Activated T-cell treated with anti-CD3 and anti-CD28 coated beads, Interleukin-2, amount 50 U/mL, for 48 hours (primary cell): ENCODE measurements around the gene NCDN.

Experiments
- DNase-seq, 2 experiments: peaks; one replicate each; pipeline ENCODE4 v3.0.0-alpha.2; 2020

The NCDN gene, protein sequence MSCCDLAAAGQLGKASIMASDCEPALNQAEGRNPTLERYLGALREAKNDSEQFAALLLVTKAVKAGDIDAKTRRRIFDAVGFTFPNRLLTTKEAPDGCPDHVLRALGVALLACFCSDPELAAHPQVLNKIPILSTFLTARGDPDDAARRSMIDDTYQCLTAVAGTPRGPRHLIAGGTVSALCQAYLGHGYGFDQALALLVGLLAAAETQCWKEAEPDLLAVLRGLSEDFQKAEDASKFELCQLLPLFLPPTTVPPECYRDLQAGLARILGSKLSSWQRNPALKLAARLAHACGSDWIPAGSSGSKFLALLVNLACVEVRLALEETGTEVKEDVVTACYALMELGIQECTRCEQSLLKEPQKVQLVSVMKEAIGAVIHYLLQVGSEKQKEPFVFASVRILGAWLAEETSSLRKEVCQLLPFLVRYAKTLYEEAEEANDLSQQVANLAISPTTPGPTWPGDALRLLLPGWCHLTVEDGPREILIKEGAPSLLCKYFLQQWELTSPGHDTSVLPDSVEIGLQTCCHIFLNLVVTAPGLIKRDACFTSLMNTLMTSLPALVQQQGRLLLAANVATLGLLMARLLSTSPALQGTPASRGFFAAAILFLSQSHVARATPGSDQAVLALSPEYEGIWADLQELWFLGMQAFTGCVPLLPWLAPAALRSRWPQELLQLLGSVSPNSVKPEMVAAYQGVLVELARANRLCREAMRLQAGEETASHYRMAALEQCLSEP

DNA sequence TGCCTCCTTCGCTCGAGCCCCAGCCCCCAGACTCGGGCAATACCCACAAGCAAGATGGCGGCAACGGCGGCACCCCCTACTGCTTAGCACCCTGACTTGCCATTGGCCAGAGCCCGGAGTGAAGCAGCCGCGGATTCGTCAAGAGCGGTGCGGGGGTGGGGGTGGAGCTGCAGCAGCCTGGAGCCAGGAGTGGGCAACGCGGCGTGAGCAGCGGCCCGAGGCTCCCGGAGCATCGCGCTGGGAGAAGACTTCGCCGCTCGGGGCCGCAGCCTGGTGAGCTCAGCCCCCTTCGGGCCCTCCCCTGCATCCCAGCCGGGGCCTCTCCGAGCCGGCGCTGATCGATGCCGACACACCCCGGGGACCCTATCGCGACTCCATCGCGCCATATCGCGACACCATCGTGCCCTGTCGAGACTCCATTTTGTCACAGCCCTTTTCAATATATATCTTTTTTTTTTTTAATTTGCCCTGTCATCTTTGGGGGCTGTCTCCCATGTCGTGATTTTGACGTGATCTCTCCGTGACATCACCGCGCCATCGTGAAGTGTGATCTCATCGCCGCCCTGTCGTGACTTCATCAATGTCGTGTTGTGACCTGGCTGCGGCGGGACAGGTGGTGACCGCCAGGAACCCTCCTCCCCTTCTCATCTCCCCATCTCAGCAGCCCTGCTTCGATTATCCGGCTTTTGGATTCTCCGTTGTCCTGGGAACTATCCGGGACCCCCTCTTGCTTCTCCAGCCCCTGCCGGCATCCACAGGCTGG is at the start of gene NCDN:
TSS of gene NCDN (plus strand) at position 189 of the 763 bp plus-strand sequence. CDS start at position 581, 392 bp downstream.
- DNase-seq = peak; percentile 97 to 98

DNA sequence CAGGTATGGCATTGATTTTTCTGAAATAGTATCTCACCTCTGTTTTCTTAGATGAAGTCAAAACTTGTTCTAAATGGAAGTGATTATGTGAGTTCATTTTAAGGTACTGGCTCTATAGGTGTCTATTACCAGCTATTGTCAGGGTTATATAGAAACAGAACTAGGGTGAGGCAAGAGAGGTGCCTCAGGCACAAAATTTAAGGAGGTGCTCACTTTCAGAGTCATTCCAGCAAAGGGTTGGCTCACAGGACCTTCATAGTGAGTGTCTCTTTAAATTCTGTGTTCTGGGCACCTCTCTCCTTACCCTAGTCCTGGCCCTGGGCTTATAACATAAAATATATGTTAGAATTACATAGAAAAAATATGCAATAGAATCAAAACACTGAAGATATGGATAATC is 49.7 kb upstream of the NCDN start:
- no peak for DNase-seq

DNA sequence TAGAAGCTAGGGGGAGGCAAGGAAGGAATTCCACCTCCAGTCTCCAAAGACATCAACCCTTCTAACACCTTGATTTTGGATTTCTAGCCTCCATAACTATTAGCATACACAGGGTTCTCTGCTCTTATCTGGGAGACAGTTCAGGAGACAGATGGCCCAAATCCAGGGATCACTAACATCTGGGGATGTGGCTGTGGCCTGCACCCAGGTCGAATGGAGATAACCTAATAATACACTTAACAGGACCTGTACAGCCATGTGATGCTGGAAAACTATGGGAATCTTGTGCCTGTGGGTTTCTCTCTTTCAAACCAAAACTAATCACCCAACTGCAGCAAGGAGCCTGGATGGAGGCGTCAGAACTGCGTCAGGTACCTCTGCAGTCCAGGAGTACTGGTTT is 48.0 kb upstream of the NCDN start:
- DNase-seq = no peak

DNA sequence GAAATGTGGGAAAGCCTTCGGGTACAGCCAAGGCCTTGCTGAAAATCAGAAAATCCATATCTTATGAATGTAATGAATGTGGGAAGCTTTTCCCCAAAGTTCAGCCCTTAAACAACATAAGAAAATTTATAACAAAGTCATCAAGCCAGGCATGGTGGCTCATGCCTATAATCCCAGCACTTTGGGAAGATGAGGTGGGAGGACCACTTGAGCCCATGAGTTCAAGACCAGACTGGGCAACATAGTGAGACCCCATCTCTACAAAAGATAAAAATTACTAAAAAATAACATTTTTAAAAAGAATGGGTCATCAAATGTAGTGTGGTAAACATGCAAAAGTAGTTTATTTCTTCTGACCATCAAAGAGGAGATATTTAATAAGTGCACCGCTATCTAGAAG is 46.3 kb upstream of the NCDN start:
- DNase-seq = no peak

DNA sequence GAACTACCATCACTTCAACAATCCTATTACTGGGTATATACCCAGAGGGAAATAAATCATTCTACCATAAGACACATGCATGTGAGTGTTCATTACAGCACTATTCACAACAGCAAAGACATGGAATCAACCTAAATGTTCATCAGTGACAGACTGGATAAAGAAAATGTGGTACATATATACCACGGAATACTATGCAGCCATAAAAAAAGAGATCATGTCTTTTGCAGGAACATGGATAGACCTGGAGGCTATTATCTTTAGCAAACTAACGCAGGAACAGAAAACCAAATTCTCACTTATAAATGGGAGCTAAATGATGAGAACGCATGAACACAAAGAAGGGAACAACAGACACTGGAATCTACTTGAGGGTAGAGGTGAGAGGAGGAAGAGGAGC is 39.4 kb upstream of the NCDN start:
- no peak for DNase-seq

DNA sequence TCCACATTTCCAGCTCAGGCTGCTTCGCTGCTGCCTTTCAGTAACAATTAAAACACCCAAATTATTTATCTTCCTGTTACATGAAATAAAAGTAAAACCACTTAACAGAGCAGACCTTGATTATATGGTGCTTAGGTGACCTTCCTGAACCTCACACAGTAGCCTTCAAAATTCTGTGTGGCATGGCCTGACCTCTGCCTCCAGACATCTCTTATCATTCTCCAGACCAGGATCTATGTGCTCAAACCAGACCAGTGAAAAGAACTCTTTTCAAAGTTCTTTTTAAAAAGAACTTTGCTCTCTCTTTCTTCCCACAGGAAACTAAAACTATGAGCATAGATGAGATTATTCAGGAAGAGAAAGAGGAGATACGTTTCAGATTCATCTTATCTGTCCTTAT is 38.2 kb upstream of the NCDN start:
- no peak for DNase-seq

DNA sequence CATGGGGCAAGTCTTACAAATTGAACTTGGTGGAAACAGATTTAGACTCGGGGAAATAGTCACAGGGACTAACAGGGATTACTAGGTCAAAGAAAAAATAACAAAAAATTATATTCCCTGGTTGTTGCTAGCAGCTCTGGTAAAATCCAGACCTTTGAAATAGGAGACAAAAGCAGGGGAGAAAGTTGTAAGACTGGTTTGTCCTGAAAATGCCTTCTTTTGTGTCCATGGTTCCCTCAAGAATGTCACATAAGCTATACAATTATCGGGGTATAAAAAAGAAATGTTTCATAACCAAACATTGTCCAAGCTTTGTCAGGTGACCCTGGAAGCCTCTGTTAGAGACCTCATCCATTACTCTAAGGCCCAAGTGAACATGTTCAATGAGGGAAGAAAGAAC is 33.5 kb upstream of the NCDN start:
- DNase-seq = no peak

DNA sequence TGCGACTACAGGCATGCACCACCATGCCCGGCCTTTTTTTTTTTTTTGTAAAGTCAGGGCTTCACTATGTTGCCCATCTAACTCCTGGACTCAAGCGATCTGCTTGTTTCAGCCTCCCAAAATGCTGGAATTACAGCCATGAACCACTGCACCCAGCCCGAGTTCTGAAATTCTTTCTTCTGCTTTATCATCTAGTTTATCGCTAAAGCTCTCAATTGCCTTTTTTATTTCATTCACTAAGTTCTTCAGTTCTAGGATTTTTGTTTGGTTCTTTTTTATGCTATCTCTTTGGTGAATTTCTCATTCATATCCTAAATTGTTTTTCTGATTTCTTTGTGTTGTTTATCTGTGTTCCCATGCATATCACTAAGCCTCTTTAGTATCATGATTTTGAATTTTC is 27.4 kb upstream of the NCDN start:
- no peak for DNase-seq

DNA sequence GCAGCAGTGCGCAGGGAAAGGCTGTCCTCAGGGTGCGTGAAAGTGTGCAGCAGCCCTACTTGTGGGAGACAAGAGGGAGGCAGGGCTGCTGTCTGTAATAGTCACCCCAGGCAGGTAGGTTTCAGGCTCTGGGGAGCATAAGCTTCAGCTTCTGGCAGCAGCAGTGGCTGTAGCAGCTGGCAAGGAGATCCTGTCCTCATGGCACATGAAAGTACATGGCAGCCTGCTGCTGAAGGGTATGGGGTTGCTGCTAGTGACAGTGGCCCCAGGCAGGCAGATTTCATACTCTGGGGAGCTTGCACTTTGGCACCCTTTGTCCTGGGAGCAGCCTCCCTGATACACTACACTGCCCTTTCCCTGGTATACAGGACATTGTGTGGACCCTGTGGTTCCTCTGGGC is 26.7 kb upstream of the NCDN start:
- no peak for DNase-seq

DNA sequence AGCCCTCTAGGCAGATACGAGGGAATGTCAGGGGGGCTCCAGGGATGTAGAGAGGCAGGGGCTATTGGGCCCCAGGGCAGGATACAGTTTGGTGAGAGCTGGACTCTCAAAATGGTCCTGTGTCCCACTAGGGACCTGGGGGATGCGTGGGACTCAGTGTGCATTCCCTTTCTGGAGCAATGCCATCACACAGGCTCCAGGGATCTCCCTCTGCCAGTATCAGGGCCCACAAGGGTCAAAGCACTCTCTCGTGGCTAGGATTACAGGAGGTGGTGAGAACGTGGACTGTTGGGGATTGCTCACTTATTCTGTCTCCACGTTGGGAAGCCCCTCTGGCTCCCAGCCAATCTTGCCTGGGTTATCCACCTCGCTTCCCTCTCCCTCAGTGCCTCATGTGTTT is 26.2 kb upstream of the NCDN start:
- no peak for DNase-seq

DNA sequence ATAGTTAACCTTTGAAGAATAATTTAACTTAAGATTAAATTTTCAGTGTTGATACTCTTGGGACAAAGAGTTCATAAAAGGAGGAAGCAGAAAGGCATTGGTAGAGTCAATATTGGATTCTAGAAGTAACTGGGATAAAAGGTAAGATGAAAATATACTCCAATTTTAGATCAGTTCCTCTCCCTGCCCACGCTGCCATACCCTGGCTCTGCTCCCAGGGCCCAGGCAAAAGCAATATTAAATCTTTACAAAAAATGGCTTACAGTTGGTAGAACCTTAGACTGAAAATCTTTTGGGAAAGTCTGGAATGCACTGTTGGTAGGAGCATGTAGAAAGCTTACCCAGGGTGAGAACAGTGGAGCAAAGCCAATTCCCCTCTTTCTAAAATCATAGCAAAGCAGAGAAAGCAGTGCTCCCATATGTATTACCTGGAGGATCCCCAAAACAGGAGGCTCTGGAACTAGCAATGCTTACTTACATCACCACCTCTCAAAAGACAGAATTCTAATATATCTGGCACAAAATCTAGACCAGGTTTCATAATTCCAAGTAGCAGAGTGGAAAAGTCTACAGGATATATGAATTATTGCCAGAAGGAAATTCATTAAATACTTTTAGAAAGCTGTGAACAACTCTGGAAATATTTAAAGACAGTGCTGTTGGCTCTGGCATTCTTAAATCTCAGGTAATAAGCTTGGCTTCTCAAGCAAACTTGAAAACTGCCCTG is 24.9 kb upstream of the NCDN start:
- no peak for DNase-seq

DNA sequence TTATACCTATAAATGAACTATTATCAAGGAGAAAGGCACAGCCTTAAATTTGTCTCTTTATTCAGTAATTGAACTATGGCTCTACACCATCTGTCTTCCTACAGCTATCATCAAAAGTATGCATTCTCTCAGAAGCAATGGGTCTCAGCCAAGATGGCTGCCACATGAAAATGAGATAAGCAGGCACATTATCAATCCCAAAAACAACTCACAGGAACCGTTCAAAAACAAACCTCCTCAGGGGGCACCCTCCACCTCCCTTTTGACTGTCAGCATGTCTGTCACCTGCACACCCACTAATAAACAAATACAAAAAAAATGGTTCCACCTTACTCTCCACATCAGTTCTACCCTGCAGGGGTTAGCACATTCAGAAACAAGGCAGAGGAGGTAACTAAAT is 24.0 kb upstream of the NCDN start:
- DNase-seq = no peak

DNA sequence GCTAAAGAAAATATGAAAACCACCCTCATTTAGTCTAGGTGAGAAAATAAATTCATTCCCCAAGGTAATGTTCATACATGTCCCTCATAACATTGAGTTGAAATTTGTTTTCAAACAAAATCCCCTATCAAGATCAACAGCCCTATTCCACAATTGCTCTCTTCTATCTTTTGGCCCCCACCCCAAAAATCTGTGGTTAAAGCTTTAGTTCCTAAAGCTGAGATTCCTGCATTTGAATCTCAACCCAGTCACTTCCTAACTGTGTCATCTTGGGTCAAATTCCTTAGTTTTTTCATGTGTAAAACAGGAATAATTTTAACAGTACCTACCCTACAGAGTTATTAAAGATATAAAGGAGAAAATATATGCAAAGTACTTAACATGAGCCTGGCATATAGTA is 22.4 kb upstream of the NCDN start:
- DNase-seq = no peak

DNA sequence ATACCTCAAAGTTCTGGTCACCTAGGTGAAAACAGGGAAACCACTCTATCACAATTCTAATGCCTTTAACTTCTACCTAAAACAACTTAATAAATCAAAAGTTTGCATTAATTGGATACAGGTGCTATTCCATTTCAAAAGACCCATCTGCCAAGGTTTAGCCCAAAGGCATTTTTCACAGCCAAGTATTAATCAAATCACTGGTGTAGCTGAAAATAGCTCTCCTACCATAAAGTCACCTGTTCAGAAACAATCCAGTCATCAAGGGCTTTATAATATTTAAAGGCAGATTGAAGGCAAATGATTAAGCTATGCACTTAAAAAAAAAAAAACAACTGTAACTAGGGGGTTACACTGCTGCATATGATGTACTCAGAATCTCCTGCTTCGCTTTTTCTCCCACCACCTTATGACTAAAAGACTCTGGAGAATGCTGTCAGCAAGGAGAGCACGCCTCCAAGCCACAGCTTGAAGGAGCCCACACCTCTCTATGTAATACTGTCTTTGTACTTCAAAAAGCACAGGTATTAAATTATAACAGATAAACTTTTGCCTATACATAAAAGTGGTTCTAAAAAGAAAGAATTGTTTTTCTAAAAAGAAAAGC is 20.9 kb upstream of the NCDN start:
- no peak for DNase-seq

DNA sequence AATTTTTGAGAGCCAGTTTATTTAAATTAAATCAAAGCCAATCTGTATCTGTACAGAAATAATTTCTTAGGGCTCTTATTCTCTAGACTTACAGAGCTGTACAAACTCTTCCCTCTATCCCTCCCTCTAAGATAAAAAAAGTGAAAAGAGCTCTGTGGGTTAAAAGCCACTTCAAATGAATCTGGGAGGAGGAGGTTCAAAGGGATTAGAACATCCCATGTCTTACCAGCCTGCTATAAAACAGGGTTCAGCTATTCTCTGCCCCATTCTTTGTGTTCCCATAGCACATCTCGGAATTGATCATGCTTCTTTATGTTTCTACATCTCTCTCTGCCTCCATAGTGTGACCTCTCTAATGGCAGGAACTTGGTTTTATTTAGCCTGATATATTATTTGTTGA is 19.8 kb upstream of the NCDN start:
- DNase-seq = no peak

DNA sequence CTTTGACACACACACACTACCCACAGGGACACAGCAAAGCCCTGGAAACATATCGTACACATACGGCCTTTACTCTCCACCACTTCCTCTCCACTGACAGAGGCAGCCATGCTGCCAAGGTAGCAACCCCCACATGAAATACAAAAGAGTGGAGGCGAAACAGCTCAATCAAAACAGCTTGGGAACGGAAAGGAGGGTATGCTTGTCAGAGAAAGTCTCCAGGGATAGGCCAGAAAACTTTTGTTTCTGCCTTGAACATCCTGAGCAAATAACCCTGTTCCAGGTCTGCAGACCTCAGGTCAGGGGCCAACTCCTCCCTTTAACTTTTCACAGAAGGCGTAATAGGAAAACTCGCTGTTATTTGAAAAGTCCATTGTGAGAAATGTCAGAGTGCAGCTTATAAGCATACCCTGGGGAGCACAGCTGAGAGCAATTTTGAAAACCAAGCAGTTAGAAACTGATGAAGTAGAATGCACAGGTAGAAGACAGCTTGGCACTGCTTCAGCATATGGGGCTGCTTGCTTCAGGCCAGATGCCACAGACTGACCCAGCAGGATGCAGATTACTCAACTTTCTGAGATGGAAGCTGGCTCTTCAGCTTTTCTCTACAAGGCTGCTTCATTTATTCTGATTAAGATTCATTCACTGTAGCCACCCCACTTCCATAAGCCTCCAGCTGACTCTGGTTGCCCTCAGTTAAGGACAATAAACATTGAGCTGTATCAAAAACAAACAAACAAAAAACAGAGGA is 18.4 kb upstream of the NCDN start:
- peak; percentile 43 to 45 for DNase-seq

DNA sequence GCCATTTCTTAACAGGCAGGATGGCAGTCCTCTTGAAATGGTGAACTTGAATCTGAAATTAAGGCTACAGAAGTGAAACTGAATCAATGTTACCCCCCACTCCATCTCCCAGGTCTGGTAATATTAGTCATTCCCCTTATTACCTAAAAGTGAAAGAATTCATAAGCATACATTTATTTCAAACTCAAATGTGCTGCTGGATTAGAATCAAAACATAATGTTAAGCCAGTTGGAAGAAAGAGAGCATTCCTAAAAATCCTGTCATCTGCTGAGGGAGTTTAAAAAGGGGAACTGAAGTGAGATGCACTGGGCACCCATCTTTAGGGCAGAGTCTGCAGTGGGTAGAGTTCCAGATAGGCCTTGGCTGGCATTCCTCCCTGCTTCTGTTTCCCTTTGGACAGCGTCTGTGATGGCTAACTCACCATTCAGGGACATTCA is 17.8 kb upstream of the NCDN start:
- no peak for DNase-seq

DNA sequence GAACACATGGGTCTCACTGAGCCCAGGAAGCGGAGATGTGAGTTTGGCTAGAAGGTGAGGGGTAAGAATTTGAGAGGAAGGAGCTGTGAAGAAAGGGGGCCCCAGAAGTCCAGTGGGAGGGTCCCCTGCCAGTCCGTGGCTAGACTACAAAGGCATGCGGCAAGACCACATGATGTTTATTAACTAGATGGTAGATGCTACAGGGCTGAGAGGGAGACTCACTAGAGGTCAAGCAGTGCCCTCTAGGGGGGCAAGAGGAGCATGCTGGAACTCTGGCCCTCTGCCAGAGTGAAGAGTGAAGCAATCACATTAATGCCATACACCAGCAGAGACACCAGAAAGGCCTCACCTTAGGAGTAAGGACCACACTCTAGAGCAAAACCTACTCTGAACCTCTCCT is 12.6 kb upstream of the NCDN start:
- peak in 1 of 2 experiments; percentile 62 for DNase-seq

DNA sequence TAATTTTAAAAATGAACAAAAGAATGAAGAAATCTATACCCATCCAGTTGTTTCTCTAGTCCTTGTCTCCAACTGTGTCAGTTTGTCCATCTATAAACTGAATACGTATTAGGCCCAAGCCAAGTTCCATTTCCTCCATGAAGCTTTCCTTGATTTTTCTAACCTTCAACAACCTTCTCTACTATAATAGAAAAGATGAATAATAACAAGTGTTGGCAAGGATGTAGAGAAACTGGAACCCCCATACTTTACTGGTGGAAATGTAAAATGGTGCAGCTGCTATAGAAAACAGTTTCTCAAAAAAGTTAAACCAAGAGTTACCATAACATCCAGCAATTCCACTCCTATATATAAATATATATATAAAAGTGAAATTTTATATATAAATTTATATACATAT is 11.0 kb upstream of the NCDN start:
- no peak for DNase-seq

DNA sequence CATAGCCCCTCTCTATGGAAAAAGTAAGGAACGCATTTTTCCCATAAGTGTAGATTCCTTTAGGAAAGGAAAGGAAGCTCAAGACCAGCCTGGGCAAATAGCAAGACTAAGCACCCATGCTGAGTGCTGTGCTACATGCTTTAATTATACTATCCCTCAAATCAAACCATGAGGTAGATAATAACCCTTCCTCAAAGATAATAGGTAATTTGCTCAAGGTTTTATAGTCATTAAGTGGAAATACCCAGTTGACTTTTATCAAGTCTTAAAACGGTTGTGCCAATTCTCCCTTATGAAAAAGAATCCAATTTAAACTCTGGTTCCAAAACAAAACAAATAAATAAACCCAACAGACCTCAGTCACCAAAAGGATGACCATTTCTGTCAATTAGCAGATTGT is 3.7 kb upstream of the NCDN start:
- DNase-seq = no peak

DNA sequence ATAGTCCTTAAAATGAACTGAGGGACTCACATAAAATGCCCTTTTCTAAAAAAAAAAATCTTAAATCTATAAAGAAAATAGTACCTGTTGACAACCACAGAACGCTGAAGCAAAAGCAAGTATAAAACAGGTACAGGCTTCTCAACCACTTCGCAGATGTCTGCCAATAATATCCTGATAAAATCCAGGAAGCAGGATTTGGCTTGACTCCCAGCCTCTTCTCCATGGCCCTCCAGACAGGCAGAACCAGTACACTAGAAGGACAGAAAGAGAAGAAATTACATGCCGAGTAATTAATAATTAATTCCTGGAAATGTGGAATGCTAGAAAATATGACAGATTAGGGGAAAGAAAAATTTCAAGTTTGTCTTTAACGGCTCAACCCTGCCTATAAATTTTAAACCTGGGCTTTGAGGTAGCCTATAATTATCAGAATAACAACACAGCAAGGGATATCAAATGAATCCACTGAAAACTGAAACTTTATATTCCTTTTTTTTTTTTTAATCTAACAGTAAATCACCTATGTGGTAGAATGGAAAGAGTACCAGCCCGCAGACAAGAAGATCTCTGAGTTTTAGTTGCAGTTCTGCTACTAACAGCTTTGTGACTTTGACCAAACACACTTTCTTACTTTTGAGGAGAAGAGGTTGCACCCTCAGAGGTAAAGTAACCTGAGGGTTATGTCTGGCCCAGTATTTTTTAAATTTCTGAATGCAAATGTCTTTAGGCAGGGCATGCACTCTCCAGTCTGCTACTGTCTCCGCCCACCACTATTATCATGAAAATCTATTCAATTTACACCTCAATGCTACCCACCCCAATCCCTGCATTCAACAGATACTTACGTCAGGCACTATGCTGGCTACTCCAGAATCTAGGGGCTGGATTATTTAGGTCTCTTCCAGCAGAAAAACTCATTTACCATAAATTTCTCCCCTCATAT is 3.1 kb upstream of the NCDN start:
- DNase-seq = no peak
